Measurements from ENCODE around the gene AGTRAP. TPM values are rescaled to one million over a fixed set of nuclear protein-coding genes. Genes with fewer than 3 reads are reported as not detected.

The AGTRAP gene
- total RNA-seq, 2 experiments from 2014 or later: 8.9 to 9.4 TPM

DNA sequence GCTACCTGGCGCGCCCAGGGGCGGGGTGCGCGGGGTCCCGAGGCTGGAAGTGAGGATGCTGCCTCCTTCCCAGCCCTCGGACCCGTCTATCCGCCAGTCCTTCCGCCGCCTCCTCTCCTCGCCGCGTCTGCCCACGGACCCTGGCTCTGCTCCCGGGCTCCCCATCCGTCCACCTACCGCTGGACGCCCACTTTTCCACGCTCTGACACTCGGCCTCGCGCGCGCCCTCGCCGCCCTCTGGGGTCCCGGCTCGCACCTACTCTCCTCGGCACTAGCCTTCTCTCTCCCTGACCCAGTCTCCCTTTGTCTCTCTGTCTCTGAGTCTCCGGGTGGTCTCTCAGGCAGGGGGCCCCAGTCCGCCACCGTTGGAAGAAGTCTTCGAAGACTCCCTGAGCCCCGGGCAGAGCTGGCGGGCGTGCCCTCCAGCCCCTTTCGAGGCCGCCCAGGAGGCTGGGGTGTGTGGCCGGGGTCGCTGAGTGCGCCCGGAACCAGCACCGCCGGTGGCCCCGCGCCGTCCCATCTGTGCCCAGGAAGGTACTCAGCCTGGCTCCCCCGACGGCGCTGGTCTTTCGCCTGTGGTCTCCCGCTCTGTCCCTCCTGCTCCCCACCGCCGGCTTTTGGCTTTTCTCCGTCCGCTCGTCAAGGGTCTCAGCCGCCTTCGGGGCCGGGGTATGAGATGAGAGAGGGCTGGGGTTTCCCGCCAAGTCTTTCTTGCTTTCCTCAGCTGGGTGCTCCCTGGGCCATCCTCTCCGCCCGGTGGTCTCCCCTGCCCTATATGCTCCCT is 43.8 kb upstream of the AGTRAP start:
- Mint-ChIP-seq H3K36me3 (ENCODE audit: low read depth) (no peaks in the 10 kb centered on the region), H3K4me1 (ENCODE audit: low read depth) (peaks cover 22% of the 10 kb centered on the region), H3K27me3 (peaks cover 36% of the 10 kb centered on the region), H3K4me3 (peak overlapping the region; percentile 53), H3K9me3 (no peaks in the 10 kb centered on the region), H3K27ac (no peak overlapping the region)
- TF ChIP-seq, protein P1, sequence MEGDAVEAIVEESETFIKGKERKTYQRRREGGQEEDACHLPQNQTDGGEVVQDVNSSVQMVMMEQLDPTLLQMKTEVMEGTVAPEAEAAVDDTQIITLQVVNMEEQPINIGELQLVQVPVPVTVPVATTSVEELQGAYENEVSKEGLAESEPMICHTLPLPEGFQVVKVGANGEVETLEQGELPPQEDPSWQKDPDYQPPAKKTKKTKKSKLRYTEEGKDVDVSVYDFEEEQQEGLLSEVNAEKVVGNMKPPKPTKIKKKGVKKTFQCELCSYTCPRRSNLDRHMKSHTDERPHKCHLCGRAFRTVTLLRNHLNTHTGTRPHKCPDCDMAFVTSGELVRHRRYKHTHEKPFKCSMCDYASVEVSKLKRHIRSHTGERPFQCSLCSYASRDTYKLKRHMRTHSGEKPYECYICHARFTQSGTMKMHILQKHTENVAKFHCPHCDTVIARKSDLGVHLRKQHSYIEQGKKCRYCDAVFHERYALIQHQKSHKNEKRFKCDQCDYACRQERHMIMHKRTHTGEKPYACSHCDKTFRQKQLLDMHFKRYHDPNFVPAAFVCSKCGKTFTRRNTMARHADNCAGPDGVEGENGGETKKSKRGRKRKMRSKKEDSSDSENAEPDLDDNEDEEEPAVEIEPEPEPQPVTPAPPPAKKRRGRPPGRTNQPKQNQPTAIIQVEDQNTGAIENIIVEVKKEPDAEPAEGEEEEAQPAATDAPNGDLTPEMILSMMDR (IDR thresholded peaks at IDR 0.05): no peak
- POLR2A ChIA-PET: interaction anchor here (1.3 to 1.6 kb wide), 3 partner anchors 10 to 216 kb away, joined by 4 to 7 read pairs (median 4); no protein-coding TSS in a partner anchor
- ATAC-seq: no peak
- intact Hi-C loops (cut with micrococcal nuclease): no loop called here
- CTCF ChIA-PET: interaction anchor here (1.1 to 1.5 kb wide), 3 partner anchors 10 to 47 kb away, joined by 4 to 6 read pairs (median 5); no protein-coding TSS in a partner anchor
- no peak for DNase-seq

DNA sequence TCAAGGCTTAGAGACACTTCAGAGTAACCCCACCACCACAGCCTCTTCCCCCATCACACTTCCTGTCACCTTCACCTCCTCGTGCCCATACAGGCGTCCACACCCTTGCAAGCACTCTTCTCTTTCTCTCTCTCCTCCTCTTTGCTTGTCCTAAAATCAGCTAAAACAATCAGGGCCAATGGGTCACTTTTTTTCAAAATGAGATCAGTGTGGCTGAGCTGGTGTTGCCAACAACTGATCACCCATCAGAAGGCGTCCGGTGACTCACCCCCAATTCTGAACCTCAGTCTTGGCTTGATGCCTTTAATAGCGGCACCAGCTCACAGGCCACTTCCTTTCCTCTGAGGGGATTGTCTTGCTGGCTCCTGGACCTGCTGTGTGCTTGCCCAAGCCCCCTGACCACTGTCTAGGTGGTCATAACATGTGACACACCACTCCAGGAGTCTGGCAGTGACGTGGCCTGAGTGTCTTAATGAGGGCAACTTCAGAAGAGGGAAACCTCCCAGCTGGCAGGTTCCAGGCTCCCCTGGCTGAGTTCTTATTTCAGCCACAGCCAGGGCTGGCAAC is 42.8 kb upstream of the AGTRAP start:
- H3K36me3 Mint-ChIP-seq (ENCODE audit: low read depth): no peaks in the 10 kb centered on the region
- POLR2A ChIA-PET: interaction anchor here (0.9 to 1.6 kb wide), 3 partner anchors 11 to 611 kb away, joined by 3 to 7 read pairs (median 4); no protein-coding TSS in a partner anchor
- no peak overlapping the region for H3K27ac Mint-ChIP-seq
- TF ChIP-seq, protein P1 (IDR thresholded peaks at IDR 0.05): no peak
- CTCF ChIA-PET: interaction anchor here (1.1 to 1.7 kb wide), 5 partner anchors 11 to 47 kb away, joined by 4 to 6 read pairs (median 4); no protein-coding TSS in a partner anchor
- H3K9me3 Mint-ChIP-seq: no peaks in the 10 kb centered on the region
- no peak overlapping the region for H3K4me3 Mint-ChIP-seq
- ATAC-seq (peak; percentile 89), DNase-seq (peak; percentile 84)
- peaks cover 31% of the 10 kb centered on the region for H3K27me3 Mint-ChIP-seq
- H3K4me1 Mint-ChIP-seq (ENCODE audit: low read depth): peaks cover 26% of the 10 kb centered on the region
- intact Hi-C loops (cut with micrococcal nuclease): no loop called here

DNA sequence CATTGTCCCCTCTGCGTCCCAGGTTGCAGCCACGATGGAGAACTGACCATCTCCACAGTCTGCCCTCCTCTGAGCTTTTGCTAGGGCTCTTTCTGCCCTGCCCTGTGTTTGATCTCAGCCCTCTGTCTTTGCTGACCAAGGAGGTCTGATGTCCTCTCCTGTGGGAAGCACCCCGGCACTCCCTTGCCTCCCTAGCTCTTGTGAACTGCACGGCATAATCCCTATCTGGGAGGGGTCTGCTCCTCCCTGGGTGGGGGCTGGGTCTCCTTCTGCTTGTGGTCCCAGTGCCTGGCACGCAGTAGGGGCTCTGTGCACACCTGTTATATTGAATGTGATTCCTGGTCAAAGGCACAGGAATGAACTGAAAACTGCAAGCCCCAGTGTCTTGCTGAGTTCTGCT is 42.0 kb upstream of the AGTRAP start:
- Mint-ChIP-seq H3K27me3 (peaks cover 29% of the 10 kb centered on the region), H3K4me3 (no peak overlapping the region), H3K9me3 (no peaks in the 10 kb centered on the region), H3K36me3 (ENCODE audit: low read depth) (no peaks in the 10 kb centered on the region), H3K4me1 (ENCODE audit: low read depth) (peaks cover 28% of the 10 kb centered on the region), H3K27ac (no peak overlapping the region)
- TF ChIP-seq, protein P1 (IDR thresholded peaks at IDR 0.05): no peak
- DNase-seq (no peak), ATAC-seq (no peak)
- ChIA-PET CTCF (interaction anchor here (1.3 to 3.0 kb wide), 3 partner anchors 17 to 44 kb away, joined by 4 to 13 read pairs (median 4); no protein-coding TSS in a partner anchor), POLR2A (interaction anchor here (0.9 to 2.1 kb wide), 5 partner anchors 12 to 612 kb away, joined by 3 to 11 read pairs (median 4); partner anchors contain the start of gene FBXO6)
- intact Hi-C loops (cut with micrococcal nuclease): no loop called here

DNA sequence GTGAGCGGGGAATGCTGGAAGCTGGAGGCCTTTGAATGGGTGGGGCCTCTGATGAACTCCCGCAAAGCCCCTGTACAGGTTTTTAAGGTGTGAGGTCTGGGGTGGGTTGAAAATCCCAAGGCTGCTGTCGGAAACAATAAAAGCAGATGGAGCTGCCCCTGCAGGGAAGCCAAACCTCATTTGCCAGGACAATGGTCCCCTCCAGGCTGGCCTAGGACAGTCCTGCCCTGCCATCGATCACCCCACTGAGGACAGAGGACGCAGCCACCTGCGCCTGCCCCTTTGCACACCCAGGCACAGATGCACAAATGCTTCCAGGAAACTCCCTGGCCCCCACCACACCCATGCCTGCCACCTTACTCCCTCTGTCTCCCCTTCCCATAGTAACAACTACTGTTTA is 40.1 kb upstream of the AGTRAP start:
- no peak for ATAC-seq
- POLR2A ChIA-PET: interaction anchor here (2.1 kb wide), 1 partner anchor 212 kb away, joined by 11 read pairs; no protein-coding TSS in a partner anchor
- intact Hi-C loops (cut with micrococcal nuclease): no loop called here

More for the DNA sequence above, 40.1 kb upstream of the AGTRAP start:
- peaks cover 17% of the 10 kb centered on the region for H3K27me3 Mint-ChIP-seq
- CTCF ChIA-PET: interaction anchor here (1.2 to 3.0 kb wide), 3 partner anchors 24 to 45 kb away, joined by 4 to 13 read pairs (median 5); partner anchors contain the start of gene FBXO6
- H3K36me3 Mint-ChIP-seq (ENCODE audit: low read depth): no peaks in the 10 kb centered on the region
- no peak overlapping the region for H3K4me3 Mint-ChIP-seq
- H3K9me3 Mint-ChIP-seq: no peaks in the 10 kb centered on the region
- peaks cover 23% of the 10 kb centered on the region for H3K4me1 Mint-ChIP-seq (ENCODE audit: low read depth)
- TF ChIP-seq, protein P1 (IDR thresholded peaks at IDR 0.05): no peak
- H3K27ac Mint-ChIP-seq: no peak overlapping the region
- DNase-seq: no peak

Data from activated CD8-positive, alpha-beta T cell treated with anti-CD3 and anti-CD28 coated beads for 36 hours (primary cell).